Body of pancreas (tissue), 4 donors: ENCODE data around the gene GCNA.

ENCODE experiments used
- CTCF ChIP-seq, 7 experiments: fragments of 450-650 bp in 4 of 7; fragments of 200-600 bp in 3 of 7; sonication (generic) in 3 of 7; IDR thresholded peaks; one replicate each; pipeline ENCODE4 v1.5.1; 2016 to 2019; ENCODE audit warnings: antibody characterized with exemption in 7 of 7
- POLR2A ChIP-seq, 3 donors: fragments of 450-650 bp; IDR thresholded peaks; one replicate each; pipeline ENCODE4 v1.6.1; 2016; ENCODE audit warnings: antibody characterized with exemption in 3 of 3, mild to moderate bottlenecking in 2 of 3

GRCh38 chrX:71619193-71619592 is 41.0 kb downstream of the GCNA start:
- no peak for TF ChIP-seq CTCF (IDR thresholded peaks at IDR 0.05)
- no peak for TF ChIP-seq POLR2A (IDR thresholded peaks at IDR 0.05)
